GM12878 (cell line): ENCODE results near the gene MGMT.

Experiments used
- ATF2 ChIP-seq: IDR thresholded peaks from 2 replicates; pipeline ENCODE4 v1.6.1; 2012; ENCODE audit warnings: low read length, inconsistent platforms
- CTCF ChIP-seq, 3 experiments: IDR thresholded peaks in 2 of 3; conservative IDR thresholded peaks in 1 of 3; 2 replicates each; pipeline ENCODE4 v1.5.1; 2011; ENCODE audit warnings: low read depth in 3 of 3, low read length in 3 of 3, mild to moderate bottlenecking in 3 of 3, control low read depth in 2 of 3, moderate library complexity in 2 of 3, inconsistent platforms in 1 of 3, mixed read lengths in 1 of 3; ENCODE audit not compliant: control insufficient read depth in 2 of 3, insufficient read depth in 1 of 3; ENCODE audit errors: extremely low read depth in 1 of 3
- MYC ChIP-seq: IDR thresholded peaks from 2 replicates; pipeline ENCODE4 v1.6.1; 2011; ENCODE audit warnings: mild to moderate bottlenecking, low read length, moderate library complexity, inconsistent platforms; ENCODE audit not compliant: insufficient read depth, insufficient replicate concordance, insufficient read length, severe bottlenecking
- POLR2A ChIP-seq: IDR thresholded peaks from 2 replicates; pipeline ENCODE4 v1.6.1; 2011; ENCODE audit warnings: low read depth, mild to moderate bottlenecking, low read length
- RAD21 ChIP-seq: IDR thresholded peaks from 2 replicates; pipeline ENCODE4 v1.6.1; 2011; ENCODE audit warnings: mild to moderate bottlenecking, low read depth, low read length, moderate library complexity; ENCODE audit not compliant: insufficient read depth
- TCF7 ChIP-seq: IDR thresholded peaks from 2 replicates; pipeline ENCODE4 v1.6.1; 2014; ENCODE audit warnings: antibody characterized with exemption, borderline replicate concordance
- USF1 ChIP-seq: IDR thresholded peaks from 2 replicates; pipeline ENCODE4 v1.6.1; 2011; ENCODE audit warnings: borderline replicate concordance, low read depth, mild to moderate bottlenecking, moderate library complexity, mixed read lengths, low read length; ENCODE audit not compliant: insufficient read depth; ENCODE audit errors: extremely low read length

GRCh38 chr10:129548600-129548999, 81.6 kb downstream of the MGMT start:
- TF ChIP-seq MYC (no peak), USF1 (no peak), ATF2 (no peak), RAD21 (no peak), POLR2A (no peak), CTCF (IDR thresholded peaks at IDR 0.05 in 2 of 3, conservative IDR thresholded peaks at IDR 0.05 in 1 of 3; ENCODE audit: control insufficient read depth in 2 of 3, extremely low read depth in 1 of 3, insufficient read depth in 1 of 3, low read depth in 3 of 3, low read length in 3 of 3) (no peak), TCF7 (no peak)
